HG03280 (cell line): Measurements from ENCODE around the gene IHH.

ENCODE experiments used
- ATAC-seq: cut with Tn5 transposase; IDR thresholded peaks from one replicate; pipeline ENCODE4 v1.9.1; 2021; ENCODE audit warnings: mild to moderate bottlenecking, moderate library complexity; ENCODE audit not compliant: unreplicated experiment

IHH gene

DNA sequence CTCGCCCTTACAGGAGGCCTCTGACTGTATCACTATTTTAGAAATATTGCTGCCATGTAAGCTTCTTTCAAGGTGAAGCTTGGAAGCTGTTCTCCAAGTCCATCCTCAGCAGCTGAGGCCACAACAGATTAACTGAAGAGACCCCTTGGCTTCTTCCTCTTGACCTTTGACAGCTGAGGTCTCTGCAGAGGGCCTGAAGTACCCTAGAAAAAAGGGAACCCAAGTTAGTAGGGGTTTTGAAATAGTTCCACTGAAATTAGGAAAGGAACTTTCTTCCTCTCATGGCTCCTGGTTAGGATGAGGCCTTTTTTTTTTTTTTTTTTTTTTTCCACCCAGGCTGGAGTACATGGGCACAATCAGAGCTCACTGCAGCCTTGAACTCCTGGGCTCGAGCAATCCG lies 15.5 kb upstream of the IHH start:
- no peak for ATAC-seq

DNA sequence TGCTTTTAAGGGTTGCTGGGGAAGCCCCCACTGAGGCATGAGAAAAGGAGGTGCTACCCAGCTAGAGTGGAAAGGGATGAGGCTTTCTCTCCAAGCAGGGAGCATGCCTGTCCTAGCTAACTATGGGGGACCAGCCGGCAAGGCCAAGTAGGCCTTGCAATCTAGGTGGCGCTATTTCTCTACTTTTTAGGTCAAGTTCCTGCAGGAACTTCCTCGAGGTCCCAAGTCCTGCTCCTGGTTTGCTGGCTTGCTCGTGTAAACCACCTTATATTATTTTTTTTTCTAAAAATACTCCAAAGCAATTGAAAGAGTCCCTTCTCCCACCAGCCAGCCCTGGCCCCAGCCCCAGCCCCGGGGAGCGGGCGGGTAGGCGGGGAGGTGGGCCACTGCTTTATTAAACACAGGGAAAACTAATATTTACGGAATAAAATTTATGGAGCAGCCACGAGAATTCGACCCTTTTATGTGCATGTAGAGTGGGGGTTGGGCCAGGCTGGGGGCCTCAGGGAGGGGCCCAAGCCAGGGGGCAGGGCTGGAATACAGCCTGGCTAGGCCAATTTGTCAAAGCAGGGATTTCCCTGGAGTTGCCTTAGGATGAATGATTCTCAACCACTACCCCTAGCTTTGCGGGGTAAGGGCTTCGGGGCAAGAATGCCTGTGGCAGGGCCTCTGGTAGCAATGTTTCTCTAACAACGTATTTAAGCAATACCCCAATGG lies 12.8 kb upstream of the IHH start:
- no peak for ATAC-seq

DNA sequence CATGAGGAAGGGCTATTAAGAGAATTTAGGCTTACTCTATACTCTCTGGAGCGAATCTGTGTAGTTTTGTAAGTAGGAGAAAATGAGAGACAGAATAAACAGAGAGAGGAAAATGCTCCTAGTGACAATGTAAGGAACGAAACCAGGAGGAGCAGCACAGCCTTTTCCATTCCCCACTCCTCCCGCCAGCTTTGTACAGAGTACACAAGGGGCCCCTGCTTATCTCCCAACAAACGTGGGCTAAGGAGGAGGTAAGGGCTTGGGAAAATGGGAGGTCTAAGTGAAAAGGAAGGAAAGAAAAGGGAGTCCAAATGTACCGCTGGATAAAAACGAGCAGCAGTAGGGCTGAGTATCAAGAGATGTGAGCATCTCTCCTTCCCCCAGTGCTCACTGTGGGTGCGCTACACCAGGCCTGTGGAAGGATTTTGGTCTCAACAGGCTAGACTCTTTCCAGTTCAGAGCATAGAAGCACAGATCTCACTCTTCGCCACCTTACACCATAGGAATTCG lies 12.1 kb upstream of the IHH start:
- no peak for ATAC-seq

DNA sequence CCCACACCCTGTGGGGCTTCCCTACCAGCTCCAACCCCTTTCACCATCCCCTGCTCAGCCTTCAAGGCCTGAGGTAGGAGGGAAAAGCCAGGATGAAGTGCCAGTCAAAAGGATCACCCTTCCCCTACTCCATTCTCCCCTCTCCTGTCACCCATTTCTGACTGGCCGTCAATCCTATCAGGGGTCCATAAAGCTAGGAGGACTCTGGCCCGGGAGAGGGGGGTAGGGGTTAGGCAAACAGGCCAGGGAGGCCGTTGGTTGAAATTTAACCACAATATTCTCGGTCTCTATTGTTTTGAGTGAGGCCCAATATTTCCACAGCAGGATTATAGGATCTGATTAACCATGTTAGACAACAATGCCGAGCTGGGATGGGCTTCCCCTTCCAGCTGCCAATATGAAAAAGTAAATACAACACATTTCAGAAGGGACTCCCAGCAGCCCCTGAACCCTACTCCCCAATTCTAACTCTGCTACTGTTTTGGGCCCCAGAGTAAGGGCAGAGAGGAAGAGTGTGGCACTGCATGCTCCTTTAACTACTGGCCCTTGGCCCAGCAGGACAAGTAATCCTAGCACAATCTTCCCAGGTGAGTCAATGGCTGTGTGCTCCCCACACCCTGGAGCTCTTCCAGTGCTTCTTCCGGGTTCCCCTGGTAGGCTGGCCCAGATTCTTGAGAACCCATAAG lies 10.6 kb upstream of the IHH start:
- no peak for ATAC-seq

DNA sequence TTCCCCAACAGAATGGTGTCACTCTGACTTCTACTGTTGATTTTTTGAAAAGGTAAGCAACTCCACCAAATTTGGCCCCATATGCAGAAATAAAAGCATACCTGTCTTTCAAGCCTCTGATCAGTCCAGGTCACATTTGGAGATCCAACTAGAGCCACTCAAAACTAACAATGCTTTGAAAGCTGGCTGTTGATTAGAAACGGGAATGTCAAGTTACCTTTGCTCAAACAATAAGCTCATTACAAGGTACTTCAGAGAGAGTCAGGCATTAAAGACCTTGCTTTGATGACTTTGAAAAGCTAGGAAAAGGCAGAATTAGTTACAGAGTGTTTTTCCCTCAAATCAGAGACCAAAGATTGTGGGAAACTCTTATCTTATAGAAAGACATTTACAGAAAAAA lies 4.8 kb upstream of the IHH start:
- ATAC-seq = no peak

DNA sequence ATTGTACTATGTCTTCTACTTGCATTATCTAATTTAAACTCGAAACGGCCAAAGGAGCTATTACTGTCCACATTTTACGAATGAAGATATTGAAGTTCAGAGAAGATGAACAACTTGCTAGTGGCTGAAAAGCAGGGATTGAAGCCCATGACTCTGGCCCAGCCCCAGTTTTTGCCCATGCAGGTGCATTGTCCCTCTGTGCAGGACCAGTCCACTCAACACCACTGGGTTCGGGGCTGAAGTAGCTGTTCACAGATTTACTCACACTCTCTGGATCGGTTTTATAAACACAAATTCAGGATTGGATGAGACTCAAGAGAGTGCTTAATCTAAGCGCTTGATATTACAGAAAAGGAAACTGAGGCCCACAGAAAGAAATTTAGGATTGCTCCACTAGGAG lies 1.4 kb upstream of the IHH start:
- ATAC-seq = no peak

DNA sequence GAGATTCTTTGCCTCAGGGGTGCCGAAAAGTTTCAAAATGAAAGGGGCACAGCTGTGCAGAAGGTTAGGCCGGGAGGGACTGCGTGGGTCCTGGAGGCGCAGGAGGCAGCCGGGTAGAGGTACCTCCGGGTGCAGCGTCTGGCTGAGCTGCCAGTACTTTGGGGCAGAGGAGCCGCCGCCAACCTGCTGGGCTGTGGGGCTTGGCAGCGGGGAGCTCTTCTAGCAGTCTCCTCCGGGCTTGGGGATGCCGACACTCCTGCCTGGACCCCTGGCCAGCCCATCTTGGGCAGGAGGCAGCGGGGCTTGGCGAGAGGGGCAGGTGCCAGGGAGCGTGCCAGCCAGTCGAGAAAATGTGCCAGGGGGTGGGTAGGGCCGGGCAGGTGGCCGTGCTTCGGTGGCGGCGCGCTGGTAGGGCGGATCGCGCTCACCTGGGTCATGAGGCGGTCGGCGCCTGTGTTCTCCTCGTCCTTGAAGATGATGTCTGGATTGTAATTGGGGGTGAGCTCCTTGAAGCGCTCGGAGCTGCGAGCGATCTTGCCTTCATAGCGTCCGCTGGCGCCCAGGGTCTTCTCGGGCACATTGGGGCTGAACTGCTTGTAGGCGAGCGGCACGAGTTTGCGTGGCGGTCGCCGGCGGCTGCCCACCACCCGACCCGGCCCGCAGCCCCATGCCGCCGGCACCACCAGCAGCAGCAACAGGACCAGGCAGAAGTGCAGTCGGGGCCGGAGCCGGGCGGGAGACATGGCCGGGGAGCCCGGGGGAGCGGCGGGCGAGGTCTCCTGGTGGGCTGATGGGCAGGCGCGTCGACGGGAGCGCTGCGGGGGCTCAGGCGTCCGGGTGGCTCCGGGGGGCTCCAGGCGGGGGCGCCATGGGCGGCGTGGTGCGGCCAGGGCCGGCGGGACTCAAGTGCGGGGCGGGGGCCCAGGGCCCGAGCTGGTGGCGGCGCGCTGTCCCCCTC lies 717 bp downstream of the IHH start:
- ATAC-seq = no peak

DNA sequence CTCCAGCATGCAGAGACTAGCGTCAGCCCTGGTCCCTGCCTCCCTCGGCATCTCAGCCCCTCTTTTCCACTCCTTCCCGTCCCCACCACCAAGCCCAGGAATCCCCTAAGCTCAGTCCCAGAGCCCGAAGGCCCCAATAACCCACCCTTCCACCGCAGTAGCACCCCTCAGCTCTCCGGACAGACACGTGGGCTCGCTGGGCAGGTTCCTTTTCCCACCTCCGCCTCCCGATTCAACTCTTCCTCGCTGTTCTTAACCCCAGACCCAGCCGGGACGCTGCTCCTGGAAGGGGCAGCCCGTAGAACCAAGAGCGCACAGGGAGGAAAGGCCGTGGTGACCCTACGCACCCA lies 1.4 kb downstream of the IHH start:
- ATAC-seq = no peak

DNA sequence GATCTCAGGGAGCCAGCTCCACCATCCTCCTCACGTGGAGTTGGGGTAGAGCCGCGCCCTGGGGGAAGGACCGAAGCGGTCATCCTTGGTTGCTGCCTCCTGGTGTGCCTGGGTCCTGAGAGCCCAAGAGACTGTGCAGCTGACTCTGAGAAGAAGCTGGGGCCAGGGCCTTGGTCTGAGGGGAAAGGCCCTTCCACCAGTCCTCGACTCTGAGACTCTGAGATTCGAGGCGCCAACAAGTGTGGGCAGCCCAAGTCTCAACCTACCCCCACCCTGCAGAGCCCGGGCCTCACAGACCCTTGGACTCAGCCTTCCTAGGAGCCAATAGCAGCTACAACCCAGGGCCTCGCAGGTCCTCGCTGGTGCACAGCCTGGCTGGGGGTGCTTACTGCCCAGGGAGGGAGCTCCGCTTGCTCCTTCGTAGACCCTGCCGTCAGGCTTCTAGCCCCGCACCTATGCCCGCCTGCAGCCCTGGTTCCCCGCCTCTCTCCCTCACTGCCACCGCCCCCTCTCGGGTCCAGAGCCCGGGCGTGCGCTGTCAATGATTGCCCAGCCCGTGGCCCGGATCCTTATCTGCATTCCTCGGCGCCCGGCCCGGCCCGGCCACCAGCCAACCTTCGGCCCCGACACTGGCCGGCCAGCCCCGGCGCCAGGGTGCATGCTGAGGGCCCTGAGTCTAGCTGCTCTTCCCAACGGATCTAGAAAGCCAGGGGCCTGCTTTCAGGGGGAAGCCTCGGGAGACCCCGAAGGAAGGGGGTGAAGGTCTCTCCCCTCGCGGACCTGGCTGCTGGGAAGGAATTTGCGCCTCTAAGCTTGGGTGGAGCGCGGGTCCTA lies 2.0 kb downstream of the IHH start:
- no peak for ATAC-seq

DNA sequence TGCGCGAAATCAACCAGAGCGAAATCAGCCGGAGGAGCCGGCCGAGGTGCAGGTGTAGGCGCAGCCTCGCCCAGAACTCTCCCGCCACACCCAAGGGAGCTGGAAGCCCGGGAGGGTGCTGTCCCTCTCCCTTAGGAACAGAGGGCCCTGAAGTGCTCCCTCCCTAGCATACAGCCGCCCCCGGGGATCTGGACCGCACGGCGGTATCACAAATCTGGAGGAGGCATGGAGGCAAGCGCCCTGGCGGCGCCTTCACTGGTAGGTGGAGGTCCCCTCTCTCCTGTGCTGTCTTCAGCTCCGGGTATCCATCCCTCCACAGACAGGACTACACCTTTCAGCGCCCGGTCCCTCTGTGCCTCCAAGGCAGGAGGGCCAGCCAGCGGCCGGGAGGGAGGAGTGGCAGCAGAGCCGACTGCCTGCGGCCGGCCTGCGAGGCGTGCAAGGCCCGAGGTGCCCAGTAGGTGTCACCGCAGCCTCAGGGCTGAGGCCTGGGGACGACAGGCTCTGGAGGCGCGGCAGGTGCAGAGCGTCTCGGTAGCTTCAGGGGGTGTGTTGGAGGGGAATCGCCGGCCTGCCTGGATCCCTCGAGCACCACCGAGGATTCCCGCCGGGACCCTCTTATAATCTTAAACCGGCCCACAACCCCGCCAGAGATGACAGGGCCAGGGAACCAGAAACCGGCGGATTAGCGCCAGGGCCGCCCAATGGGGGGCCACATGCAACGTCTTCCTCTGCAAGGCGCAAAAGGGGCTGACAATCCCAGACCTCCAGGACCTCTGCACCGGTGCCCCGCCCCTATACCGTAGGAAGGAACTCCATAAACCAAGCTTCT lies 2.8 kb downstream of the IHH start:
- ATAC-seq = peak; percentile 89

DNA sequence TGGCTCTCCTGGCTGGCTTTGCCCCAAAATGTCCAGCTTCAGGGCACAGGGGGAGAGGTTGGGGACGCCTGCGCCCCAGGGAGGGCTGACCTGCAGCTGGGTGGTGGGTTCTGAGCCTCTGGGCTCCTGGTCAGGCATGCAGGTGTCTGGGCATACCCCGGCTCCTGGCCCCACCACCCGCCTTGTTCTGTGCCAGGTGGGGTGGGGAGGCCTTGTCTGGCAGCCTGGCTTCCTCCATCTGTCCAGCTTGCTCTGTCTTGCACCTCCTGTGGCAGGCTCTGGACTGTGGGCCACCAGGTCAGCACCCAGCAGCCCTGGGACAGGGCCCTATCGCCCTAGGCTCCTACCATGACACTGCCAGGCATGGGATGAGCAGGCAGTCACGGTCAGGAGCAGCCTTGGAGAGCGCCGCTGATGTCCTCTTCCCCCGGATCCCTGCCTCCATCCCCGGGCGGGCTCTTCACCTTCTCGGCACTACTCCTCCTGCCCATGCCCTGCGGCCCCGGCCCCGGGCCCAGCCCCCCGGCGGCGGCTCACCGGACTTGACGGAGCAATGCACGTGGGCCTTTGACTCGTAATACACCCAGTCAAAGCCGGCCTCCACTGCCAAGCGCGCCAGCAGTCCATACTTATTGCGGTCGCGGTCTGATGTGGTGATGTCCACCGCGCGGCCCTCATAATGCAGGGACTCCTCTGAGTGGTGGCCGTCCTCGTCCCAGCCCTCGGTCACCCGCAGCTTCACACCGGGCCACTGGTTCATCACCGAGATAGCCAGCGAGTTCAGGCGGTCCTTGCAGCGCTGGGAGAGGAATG lies 3.6 kb downstream of the IHH start:
- no peak for ATAC-seq

DNA sequence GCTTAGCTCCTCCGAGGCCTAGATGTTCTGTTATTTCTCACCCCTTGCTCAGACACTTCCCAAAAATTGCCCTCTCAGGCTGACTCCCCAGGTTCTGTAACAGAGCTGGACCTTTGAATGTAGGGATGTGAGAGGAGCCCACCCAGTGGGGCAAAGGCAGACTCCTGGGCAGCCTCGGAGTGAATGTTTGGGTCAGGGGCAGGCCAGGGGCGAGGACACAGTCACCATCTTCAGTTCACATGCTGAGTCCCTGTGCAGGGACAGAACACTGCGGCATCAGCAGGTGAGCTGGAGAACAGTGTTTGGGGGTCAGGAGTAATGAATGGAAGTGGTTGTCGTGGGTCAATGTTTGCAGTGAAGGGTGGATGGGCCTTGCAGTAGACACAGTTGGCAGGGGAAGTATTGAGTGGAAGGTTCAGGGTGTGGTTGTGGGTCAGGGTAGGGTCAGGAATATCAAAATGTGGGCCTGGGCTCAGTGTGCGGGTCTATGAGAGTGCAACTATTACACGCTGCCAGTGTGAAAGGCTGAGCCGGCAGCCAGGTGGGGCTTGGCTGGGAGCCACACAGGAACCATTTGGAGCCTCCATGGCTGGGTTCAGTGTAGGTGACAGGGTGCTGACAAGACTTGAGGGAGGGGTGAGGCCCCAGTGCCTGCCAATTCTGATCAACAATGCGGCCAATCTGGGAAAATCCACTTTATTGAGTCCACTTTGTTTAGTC lies 4.4 kb downstream of the IHH start:
- no peak for ATAC-seq

DNA sequence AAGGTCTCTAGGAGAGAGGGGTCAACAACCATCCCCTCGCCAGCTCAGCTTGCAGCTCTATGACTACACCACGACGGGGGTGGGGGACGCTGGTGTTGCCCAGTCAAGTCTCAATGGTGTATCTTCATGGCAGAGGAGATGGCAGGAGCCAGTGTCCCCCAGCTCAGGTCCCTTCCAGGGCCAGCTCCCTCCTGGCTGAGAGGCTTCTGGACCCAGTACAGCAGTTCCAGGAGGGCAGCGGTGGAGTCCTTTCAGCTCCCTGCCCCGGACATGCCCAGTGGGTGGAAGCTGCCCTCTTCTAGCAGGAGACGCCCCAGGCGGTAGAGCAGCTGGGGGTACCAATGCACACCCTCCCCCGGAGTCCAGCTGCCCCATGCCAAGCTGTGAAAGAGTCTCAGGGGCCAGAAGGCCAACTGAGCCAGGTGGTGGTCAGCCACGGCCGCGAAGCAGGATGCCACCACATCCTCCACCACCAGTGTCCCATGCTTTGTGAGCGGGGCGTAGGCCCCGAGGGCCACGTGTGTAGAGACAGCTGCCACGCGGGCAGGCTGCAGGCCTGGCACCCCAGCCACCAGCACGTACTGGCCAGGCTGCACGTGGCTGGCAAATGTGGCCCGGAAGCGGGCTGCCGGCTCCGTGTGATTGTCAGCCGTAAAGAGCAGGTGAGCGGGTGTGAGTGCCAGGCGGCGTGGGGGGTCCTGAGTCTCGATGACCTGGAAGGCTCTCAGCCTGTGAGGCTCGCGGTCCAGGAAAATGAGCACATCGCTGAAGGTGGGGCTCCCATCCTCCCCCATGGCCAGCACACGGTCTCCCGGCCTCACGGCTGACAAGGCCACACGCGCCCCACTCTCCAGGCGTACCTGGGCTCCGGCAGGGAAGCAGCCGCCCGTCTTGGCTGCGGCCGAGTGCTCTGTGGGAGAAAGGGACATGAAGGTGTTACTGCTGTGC lies 5.5 kb downstream of the IHH start:
- no peak for ATAC-seq

DNA sequence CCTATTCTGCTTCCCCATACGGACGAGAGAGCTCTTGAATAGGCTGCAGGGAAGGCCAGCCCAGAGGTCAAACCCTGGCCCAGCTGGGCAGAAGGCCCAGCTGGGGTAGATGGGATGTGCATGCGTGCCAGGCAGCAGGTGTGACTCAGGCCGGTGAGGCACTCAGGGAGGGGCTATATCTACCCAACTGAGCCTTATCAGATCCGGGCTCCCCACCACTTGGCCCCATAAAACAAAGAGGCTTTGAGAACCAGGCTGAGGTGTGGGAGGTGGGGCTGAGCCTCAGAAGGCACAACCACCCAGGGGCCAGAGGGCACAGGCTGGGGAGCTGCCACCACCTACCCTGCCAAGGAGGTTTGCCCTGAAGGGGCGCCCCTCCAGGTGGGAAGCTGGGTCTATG lies 11.4 kb downstream of the IHH start:
- no peak for ATAC-seq

DNA sequence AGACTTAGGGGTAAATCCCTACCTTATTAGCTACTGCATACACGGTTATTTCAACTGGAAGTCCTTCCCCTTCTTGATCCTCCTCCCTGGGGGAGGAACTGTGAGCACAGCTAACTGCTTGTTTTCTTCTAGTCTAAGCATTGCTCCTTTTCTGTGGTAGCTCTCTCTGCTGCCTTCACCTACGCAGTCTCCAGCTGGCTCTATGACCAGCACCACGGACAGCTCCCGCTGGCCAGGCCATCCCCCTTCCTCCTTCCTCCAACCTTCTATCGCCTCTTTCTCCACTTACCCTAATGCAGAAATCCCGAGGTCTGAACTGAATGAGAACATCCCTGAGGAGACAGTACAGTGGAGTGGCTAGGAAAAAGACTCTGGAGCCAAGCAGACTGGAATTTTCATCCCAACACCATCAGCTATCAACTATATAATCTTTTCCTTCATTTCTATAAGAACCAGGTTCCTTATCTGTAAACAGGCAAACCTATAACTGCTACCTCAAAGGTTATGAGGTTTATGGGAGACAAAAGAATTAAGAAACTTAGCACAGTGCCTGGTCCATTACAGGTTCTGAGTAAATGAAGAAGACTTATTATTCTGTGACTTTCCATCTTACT lies 14.7 kb downstream of the IHH start:
- ATAC-seq = no peak

DNA sequence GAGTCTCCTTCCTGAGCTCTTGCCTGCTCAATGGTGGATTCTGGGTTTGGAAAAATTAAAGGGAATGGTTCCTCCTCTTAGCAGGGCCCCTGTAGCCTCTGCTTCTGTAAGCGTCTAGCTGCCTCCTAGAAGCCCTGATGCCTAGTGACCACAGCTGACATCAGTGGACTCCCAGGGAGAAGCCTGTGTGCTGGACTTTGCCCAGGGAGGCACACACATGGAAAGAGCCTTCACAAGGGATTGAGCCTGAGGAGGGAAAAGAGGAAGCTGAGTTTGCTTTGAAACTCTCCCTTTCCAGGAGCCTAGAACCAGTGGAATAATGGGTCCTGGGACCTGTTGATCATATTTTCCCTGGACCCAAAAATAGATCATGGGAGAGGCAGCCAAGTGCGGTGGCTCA lies 18.0 kb downstream of the IHH start:
- ATAC-seq = no peak

DNA sequence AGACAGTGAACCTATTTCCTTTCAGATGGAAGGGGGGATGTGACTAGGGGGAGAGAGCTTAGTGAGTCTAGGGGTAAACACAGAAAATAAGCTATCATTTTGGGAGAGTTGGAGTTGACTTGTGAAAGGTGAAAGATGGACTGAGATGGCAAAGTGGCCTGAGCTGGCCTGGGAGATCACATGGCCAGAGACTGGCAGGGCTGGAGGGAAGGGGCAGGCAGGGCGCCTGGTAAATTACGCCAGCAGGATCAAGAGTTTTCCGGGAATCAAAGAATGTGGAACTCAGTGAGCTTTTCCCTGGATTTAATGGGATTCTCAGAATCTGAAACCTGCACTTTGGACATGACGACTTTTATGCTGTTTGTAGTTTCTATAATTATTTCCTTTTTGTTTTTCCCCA lies 18.6 kb downstream of the IHH start:
- ATAC-seq = no peak
